Ishikawa (cell line): ENCODE measurements around the gene TASP1.

Experiments used
- CEBPB ChIP-seq: IDR thresholded peaks from 2 replicates; pipeline ENCODE4 v1.6.1; 2012
- YY1 ChIP-seq: IDR thresholded peaks from 2 replicates; pipeline ENCODE4 v1.6.1; 2012; ENCODE audit warnings: low read depth

- TF ChIP-seq YY1 (no peak), CEBPB (no peak)
These were observed 18.1 kb upstream of the TASP1 start for GRCh38 chr20:13656721-13657368.
